GM04503 (cell line): ENCODE data around the gene PCDH9.

Source experiments
- DNase-seq: peaks from one replicate; pipeline ENCODE4 v3.0.0-alpha.2; 2012; ENCODE audit warnings: low read depth

The PCDH9 gene

DNA sequence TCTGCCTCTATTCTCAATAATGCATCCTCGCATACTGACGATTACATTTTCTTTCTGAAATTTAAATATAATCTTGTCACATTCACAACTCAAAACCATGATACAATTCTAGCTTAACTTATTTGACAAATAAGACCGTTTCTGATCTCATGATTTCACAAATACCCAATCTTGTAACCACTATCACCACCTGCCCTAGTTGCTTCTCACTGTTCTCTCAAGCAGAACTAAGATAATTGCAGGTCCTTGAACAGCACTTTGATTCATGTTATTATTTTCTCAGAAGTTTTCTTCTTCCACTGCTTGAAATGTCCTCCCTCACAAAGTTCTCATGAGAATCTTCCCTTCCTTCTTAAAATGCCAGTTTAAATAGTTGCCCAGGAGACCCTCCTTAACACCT lies 211.4 kb downstream of the PCDH9 start:
- no peak for DNase-seq

DNA sequence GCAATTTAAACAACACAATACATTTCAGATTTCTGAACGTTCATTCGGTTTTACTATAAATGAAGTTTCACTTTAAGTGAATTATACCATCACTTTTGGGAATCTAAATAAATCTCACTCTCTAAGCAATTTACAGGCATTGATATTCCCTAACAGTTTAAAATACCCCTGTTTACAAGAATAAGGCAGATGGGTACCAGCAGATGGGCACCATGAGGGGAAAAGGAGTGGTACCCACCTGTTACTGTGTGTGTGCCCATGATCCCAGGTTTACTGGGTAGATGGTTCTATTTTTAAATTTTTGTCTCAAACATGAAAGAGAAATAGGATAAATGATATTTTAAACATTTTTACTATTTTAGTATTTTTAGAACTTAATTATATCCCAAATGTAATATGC lies 212.9 kb downstream of the PCDH9 start:
- no peak for DNase-seq

DNA sequence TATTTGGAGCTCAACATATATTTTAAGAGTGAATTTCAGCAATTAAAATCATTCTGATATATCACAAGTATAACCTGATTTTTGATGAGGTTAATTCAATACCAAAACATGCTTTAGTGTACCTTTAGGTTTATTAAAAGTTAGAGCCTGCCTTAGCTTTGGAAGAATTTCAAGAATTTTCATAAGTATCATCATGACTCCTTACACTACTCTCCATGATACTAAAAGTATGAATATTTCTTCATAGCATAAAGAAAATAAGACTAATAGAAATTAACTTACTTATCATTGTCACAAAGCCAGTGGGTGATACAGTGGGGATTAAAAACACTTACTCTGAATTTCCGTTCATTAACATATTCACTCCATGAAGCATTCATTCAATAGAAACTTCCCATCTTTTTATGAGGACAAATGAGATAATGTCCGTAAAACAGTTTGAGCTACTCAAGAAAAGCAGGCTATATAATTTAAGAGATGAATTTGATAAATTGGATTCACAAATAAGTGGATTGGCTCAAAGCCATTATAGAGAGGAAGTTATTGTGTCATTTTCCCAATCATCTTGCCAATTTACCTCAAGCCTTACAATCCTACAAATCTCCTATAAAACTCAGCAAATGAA lies 214.0 kb downstream of the PCDH9 start:
- DNase-seq = no peak

DNA sequence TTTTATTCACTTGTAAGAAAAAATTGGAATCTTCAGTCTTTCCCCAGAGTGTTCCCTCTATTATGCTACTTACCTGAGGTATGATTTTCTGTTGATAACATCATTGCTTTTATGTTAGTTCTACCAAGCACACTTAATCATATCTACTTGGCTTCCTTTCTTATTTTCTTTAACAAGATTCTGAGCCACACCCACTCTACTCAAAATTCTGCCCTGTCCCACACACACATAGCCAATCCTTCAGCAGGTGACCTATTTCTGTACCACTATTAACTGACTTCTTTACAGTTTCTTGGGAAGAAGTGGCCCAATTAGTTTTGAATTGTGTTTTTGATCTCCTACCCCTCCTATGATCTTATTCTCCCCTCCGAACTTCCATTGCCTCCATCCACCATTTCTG lies 215.7 kb downstream of the PCDH9 start:
- no peak for DNase-seq

DNA sequence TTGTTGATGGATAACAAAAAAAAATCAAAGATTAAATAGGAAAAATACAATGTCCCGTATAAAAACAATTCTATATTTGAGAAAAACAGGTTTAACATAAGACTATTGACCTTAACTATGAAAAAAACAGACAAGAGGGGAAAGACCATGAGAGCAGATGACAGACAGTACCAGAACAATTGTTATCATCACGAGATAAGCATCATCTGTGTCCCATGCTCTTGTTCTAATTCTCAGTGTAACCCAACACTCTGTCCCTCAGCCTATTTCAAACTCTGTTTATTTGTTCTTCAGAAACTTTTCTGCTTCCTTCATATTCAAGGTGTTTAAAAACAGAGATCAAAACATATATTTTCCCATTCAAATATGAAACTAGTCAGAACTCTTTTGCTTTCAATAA lies 216.4 kb downstream of the PCDH9 start:
- no peak for DNase-seq

DNA sequence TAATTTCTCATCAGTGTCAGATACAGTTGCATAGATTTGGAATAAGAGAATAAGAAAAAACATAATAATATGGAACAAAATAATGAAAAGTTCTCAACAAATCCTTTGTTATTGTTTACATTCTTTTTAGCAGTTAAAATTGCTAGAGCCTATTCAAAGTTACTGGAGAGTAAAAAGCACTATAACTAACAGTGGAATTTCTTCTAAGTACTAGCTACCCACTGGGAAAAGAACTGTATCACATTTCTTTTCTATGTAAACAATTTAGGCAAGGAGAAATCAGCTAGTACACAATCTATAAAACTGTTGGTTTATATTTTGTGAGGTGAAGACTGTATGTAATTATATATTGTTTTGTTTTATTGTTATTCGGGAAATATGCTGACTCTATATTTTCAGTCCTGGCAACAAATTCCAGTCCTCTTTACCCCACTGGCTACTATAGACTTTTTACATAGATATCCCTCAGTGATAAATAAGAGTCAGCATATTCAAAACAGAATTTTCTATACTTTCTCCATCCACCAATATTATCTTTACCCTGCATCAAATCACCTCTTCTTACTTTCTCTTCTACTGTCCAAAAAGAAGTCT lies 222.0 kb downstream of the PCDH9 start:
- no peak for DNase-seq

DNA sequence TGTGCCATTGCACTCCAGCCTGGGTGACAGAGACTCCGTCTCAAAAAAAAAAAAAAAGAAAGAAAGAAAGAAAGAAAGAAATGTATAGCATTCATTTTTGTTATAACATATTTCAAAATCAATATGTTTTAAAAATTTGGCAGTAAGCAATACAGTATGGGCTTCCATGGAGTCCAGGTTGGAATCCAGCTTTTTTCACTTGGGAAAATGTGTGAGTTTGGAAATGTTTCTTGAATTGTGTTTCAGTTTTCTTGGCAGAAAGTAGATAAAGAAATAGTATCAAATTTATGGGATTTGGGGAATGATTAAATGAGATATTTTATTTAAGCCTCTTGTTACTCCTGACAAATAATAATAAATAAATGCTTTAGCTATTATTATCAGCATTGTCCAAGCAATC lies 225.6 kb downstream of the PCDH9 start:
- DNase-seq = no peak

DNA sequence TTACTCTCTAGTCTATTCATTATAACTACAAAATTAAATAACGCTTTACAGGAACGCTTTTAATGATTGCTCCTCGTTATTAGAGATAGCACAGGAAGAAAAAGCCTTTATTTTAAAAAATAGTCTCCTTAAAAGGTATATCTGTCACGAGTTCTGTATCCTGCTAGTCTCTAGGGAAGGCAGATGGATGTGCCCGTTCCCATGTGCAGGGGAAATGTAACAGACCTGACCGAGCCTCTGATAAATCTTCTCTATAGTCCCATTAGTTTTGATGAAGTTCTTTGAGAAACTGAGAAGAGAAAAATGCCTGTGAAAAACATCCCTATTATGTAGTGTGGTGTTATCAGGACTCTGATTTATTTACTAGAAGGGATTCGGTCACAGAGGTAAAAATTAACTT lies 226.4 kb downstream of the PCDH9 start:
- DNase-seq = no peak

DNA sequence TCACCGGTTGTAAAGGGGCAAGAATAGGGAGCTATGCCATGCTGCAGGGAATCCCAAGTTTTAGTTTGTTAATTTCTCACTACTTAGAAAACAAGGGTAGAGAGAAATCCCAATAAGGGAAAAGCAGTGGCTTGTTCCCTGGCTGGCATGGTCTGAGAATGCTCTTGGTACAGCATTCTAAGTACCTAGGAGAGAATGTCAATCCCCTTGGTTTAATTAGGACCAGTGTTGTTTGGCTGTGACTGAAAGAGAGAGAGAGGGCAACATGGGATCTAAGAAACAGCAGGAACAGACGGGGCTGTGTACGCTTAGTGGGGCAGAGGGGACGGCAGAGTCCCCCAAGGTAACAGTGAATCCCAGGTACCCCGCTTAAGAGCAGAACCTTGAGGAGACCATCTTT lies 228.8 kb downstream of the PCDH9 start:
- DNase-seq = no peak

DNA sequence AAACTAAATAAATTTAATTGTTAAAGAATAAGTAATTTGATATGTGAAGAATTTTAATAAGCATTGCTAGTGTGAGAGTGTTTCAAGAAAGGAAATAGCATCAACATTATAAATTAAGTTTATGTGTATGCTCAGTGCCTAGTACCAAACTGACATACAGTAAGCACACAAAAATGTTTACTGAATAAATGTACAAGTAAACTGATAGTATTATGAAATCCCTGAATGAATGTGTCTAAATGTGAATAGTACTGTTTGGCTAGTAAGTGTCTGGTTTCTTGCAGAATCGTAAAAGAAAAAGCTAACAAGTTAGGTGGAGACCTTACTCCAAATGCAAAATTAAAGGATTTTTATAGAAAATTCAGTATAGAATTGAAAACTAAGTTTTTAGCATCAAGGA lies 233.6 kb downstream of the PCDH9 start:
- DNase-seq = no peak

DNA sequence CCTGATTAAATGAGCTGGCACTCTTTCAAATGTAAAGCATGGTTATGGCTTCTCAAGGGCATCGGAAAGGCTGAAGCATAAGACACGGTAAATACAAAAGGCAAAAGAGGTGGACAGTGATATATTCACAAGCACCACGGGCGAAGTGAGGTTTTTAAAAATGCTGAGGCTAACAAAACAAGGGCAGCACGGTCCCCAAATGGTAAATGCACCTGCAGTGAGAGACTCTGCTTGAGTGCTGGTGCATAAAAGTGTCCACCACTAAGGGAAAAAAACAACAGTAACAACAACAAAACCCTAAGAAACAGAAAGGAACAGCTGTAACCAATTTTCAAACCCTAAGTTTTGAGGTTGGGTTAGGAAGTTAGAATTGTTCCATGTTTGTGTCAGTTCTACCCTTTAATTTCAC lies 234.9 kb downstream of the PCDH9 start:
- no peak for DNase-seq

DNA sequence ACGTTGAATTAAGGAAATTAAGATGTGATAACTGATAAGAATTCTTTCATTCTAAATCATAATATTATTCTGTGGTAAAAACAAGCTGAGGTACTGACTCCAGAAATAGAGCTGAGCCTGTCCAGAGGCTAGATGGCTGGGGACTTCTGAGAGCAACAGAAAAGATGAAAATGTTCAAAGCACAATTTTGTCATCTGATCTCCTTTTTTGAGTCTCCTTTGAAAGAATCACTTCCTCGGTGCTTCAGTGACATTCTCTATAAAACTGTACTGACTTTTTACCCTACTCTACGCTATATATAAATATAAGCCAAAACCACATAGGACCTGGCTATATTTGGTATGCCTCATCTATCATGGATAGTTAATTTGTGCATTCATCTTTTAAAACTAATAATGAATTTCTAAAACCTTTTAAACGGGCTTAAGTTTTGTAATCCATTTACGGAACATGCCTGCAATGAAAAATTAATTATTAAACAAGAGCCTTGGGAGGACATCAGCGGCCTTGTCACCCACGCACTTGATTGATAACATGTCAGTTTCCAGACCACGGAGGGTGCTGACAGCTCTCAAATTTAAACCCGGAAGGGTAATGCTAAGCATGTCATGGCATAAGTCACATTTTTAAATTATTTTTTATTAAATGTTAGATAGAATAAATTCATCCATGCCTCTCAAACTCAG lies 235.5 kb downstream of the PCDH9 start:
- no peak for DNase-seq

DNA sequence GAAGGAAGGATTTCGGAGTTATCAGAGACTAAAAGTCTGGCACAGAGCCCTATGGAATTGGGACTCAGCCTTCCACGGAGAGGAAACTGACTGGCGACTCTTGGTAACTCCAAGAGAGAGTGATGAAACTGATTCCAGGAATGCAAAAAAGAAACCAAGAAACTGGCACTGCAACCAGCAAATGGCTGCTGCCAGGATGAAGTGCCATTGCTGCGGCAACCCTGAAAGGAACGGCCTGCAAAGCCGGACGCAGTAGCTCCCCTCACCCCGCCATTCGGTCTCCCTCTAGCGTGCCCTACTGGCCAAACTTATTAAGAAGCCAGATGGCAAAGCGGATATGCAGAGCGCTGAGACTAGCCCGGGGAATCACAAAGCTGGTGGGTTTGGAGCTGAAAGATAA lies 236.0 kb downstream of the PCDH9 start:
- no peak for DNase-seq

DNA sequence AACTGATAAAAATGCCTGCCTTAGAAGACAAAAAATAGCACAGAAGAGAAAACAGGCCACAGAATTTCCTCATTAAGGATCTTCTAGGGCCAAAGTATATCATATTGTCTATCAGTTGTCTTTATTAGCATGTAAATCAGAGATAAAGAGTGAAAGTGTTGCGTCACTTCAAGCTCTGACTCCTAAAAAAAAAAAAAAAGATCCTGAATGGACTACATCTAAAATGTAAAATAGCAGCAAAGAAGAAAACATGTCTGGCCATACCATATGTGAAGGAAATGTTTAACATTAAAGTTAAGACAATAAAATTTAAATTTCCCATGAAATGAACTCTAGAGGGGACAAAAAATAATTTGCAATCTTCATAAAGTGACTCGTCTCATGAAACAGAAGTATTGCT lies 237.4 kb downstream of the PCDH9 start:
- no peak for DNase-seq

DNA sequence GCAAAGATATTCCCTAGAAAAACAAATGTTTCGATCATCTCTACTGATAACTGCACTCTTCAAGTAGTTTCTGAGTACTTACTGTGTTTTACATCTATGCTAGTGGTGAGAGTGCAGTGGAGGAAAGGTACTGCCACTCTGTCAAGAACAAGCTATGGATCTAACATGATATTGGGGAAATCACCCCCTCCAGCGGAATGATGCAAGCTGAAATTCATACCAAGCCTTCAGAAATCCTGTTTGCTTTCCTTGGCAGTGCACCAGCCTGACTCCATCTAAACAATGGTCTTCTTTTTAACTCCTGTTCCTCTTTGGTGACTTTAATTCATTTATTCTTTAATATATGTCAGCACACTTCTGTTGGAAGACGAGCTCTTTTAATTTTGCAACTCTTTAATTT lies 238.0 kb downstream of the PCDH9 start:
- no peak for DNase-seq

DNA sequence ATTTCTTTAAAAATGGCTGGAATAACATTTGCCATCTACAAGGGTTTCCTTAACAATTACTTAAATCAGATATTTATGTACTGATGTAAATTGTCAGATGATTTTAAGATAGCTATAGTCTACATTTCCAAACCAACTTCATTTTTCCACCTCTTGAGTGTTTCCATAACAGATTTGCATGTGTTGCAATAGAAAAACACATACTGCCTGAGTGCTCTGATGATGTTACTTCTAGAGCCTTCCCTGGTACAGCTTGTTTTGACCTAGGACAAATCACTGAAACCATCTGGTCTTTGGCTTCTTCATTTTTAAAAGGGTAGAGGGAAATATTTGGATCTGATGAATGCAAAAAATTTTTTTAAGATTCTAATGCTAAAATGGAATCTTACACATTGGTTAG lies 245.9 kb downstream of the PCDH9 start:
- no peak for DNase-seq

DNA sequence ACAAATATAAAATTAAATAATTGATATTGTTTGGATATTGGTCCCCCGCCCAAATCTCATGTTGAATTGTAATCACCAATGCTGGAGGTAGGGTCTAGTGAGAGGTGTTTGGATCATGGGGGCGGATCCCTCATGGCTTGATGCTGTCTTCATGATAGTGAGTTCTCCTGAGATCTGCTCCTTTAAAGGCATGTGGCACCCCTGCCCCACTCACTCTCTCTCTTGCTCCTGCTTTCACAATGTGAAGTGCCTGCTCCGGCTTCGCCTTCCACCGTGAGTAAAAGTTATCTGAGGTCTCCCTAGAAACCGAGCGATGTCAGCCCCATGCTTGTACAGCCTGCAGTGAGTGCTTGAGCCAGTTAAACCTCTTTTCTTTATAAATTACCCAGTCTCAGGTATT lies 248.2 kb downstream of the PCDH9 start:
- DNase-seq = no peak

DNA sequence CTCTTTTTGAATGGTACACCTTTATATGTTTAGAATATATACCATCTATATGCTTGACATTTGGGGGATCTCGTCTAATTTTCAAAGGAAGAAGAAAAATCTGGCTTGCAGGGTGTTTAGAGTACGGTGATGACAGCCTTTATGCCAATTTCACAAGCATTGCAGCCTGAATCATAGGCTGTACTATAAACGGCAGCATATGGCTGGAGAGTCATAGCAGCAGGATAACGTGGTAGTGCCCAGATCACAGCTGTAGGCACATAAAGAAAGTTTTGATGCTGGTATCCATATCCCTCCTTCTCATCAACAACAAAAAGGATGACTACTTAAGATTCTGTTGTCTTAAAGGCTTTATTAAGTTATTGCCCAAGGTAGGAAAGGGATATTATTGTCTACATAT lies 253.0 kb downstream of the PCDH9 start:
- DNase-seq = no peak

DNA sequence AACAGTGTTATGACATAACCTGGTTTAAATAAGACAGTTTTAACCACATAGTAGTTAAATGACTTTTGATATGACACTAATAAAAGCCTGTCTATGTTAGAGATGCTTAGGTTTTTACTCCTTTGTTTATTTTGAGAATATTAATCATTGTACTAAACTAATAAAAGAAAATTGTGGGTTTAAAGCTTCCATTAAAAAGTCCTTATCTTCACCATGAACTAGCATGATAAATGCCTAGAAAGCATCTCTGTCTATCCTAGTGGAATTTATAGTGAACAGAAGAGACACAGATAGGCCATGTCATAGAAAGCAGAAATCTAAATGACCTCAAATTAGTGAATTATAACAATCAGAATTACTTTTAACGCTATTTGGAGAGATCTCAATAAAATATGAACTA lies 255.2 kb downstream of the PCDH9 start:
- no peak for DNase-seq

DNA sequence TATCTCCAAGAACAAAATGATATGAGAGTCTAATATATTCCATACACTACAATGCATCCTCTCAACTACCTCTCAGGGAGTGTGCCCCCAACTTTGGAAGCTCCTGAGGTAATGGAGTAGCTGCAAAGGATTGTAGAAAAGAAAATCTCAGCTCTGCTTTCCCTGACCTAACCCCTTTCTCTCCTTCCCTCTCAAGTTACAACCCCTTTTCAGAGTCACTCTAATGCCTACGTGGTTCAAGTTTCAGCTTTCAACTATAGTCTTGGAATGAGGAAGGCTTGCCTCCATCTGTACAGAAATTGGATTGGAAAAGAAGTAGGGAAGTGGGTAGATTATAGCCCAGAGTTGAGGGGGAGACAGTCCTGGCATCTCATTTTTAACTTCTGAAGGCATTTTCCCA lies 256.0 kb downstream of the PCDH9 start:
- no peak for DNase-seq

DNA sequence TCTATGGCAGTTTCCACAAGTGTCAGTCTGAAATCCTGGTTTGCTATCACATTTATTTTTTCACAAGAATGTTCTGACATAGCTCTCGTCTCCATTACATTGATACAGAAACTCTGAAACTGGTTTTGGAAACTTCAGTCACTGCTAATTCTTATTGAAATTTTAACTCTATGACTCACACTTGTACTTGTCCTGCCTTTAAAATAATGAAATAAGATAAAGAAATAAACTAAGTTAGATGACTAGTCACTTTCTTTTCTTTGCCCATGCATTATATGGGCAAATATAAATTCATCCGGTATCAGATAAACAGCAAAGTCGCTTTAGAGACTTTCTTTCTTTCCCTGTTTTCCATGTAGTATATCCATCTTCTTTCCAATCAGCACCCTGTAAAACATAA lies 257.5 kb downstream of the PCDH9 start:
- no peak for DNase-seq

DNA sequence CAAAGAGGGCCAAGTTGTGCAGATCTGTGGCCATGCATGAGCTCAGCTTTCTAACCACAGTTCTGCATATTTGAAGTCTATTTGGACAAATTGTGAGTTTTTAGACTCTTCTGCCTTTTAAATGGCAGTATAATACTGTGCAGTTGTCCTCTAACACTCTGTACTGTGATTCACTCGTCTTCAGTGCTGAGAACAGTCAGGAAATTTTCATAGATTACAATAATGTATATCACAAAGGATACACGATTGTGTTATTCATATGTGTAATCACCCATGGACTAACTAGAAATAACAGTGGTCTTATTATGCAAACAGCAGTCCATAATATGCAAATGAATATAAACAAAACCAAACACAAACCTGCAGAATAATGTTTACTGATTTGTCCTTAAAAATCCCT lies 259.1 kb downstream of the PCDH9 start:
- DNase-seq = no peak

DNA sequence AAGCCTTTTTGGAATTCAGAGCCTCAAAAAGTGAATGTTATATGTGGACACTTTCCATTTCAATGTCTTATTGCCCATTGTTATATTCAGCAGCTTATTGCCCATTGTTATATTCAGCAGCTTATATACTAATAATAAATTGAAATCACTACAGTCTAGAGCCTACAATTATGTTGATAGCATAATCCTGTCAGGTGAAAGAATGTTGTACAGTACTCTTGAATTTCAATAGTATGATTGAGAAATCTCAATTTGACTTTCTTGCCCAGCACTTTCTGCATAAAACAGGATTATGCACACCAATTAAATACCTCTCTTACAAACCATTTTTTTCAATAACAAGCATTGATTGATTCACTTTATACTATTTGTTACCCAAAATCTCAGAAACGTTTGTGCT lies 260.8 kb downstream of the PCDH9 start:
- no peak for DNase-seq
